ENCODE data around the gene CD163. TPM values are rescaled to one million over a fixed set of nuclear protein-coding genes. Genes with fewer than 3 reads are reported as not detected.

CD163 gene
- total RNA-seq, 1 experiment from 2014 or later: 0.07 TPM

DNA sequence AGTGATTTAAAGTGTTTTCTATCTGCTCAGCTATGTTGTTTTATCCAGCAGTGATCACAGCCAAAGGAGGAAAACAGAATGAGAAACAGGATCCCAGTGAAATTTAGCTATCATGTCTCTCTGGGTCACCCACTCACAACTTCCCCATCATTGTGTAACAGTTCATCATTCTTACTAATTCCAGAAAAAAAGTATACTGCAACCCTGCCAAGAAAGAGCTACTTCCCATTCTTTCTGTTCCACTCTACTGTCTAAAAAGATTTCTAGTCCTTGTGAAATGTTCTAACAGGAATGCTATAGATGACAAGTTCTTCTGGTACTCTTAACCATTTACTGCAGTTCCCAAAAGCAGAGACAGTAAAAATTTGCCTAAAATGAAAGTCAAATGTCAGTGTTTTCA lies 39.2 kb upstream of the CD163 start:
- H2BK120ac ChIP-seq (ENCODE audit: low read depth, low read length, poor library complexity, severe bottlenecking): no peak overlapping the region
- no peak overlapping the region for H2BK5ac ChIP-seq (ENCODE audit: insufficient read length, low read length)
- H3K18ac ChIP-seq (ENCODE audit: insufficient read length, low read depth, low read length): no peak overlapping the region
- no peaks in the 10 kb centered on the region; the same call in 1 of the 2 replicates for H3K27me3 Mint-ChIP-seq (ENCODE audit: low read depth)
- H3K23me2 ChIP-seq (ENCODE audit: insufficient read length, low read depth, low read length, poor library complexity, severe bottlenecking): no peaks in the 10 kb centered on the region
- no peak overlapping the region for H3K23ac ChIP-seq (ENCODE audit: insufficient read length, low read depth, low read length)
- H3K27me3 ChIP-seq (ENCODE audit: insufficient read depth, low read length): no peaks in the 10 kb centered on the region
- H3K4me1 ChIP-seq (ENCODE audit: insufficient read depth, low read length): no peaks in the 10 kb centered on the region
- no peak overlapping the region for H3K27ac Mint-ChIP-seq
- no peak overlapping the region for H2BK15ac ChIP-seq (ENCODE audit: low read depth, low read length)
- no peak overlapping the region for H3K56ac ChIP-seq (ENCODE audit: insufficient read length, low read depth, low read length)
- H3K9me3 Mint-ChIP-seq: peaks cover 0 to 4% of the 10 kb centered on the region in 2 experiments; a peak in 2 of 5 replicates
- H3K79me2 ChIP-seq (ENCODE audit: insufficient read depth, low read length): no peaks in the 10 kb centered on the region
- H3K9ac ChIP-seq (ENCODE audit: extremely low read depth, insufficient read length, low read length): no peak overlapping the region
- H3K4ac ChIP-seq (ENCODE audit: low read depth, low read length): no peak overlapping the region
- no peak overlapping the region for H2AFZ ChIP-seq (ENCODE audit: low read length)
- H3K79me1 ChIP-seq (ENCODE audit: insufficient read depth, low read depth, low read length, poor library complexity, severe bottlenecking): no peaks in the 10 kb centered on the region
- no peak overlapping the region for H2BK20ac ChIP-seq (ENCODE audit: low read depth, low read length, poor library complexity, severe bottlenecking)
- H3K14ac ChIP-seq (ENCODE audit: insufficient read depth, low read length): no peak overlapping the region
- H3K36me3 Mint-ChIP-seq (ENCODE audit: insufficient read depth in 1 of 3, low read depth in 3 of 3): no peaks in the 10 kb centered on the region; a peak in 1 of 7 replicates
- H2AK5ac ChIP-seq (ENCODE audit: insufficient read length, low read length): no peak overlapping the region
- TF ChIP-seq, protein P1, sequence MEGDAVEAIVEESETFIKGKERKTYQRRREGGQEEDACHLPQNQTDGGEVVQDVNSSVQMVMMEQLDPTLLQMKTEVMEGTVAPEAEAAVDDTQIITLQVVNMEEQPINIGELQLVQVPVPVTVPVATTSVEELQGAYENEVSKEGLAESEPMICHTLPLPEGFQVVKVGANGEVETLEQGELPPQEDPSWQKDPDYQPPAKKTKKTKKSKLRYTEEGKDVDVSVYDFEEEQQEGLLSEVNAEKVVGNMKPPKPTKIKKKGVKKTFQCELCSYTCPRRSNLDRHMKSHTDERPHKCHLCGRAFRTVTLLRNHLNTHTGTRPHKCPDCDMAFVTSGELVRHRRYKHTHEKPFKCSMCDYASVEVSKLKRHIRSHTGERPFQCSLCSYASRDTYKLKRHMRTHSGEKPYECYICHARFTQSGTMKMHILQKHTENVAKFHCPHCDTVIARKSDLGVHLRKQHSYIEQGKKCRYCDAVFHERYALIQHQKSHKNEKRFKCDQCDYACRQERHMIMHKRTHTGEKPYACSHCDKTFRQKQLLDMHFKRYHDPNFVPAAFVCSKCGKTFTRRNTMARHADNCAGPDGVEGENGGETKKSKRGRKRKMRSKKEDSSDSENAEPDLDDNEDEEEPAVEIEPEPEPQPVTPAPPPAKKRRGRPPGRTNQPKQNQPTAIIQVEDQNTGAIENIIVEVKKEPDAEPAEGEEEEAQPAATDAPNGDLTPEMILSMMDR (conservative IDR thresholded peaks at IDR 0.05): no peak
- H4K91ac ChIP-seq (ENCODE audit: insufficient read length, low read depth, low read length): no peak overlapping the region
- H3T11ph ChIP-seq (ENCODE audit: low read length): no peak overlapping the region
- H4K8ac ChIP-seq (replicated peaks; ENCODE audit: insufficient read length, low read depth, low read length): no peak overlapping the region
- H4K20me1 ChIP-seq (ENCODE audit: control insufficient read depth, insufficient read depth, insufficient read length): no peaks in the 10 kb centered on the region
- H3K27ac ChIP-seq (ENCODE audit: insufficient read length, low read depth, low read length): no peak overlapping the region
- no peak overlapping the region for H3K4me2 ChIP-seq (ENCODE audit: insufficient read depth, insufficient read length, low read length)
- H3K4me1 Mint-ChIP-seq: peaks cover 4 to 5% of the 10 kb centered on the region in 2 experiments
- H4K5ac ChIP-seq (ENCODE audit: insufficient read length, low read depth, low read length): no peak overlapping the region
- H3K4me3 Mint-ChIP-seq: no peak overlapping the region
- no peak overlapping the region for H2BK12ac ChIP-seq (ENCODE audit: insufficient read length, low read depth, low read length)
- H3K9me3 ChIP-seq (ENCODE audit: control insufficient read depth, low read depth, low read length): no peaks in the 10 kb centered on the region
- no peak for DNase-seq
